Measurements from ENCODE around the gene CST2.

Gene CST2, protein sequence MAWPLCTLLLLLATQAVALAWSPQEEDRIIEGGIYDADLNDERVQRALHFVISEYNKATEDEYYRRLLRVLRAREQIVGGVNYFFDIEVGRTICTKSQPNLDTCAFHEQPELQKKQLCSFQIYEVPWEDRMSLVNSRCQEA

DNA sequence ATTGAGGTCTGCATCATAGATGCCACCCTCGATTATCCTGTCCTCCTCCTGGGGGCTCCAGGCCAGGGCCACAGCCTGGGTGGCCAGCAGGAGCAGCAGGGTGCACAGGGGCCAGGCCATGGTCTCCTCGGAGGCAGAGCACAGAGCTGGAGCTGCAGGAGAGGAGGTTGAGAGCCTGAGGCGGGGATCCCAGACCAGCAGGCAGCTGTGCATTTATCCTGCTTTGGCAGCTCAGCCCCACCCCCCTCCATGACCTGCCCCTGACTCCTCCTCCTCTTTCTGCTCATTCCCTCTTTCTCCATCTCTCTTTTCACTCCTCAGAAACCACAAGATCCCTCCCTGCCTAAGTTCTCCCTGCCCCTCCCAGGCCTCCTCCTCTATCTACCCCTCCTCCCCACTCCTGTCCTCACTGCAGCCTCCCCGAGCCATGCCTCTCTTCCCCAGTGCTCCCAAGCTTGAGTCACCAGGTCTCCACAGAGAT is at the start of gene CST2:
CST2 (minus strand) TSS at position 189 of the 481 bp plus-strand sequence; CDS start at position 120, 69 bp downstream.
- no peak within 1 kb of the TSS for H3K27ac ChIP-seq
- no peak for TF ChIP-seq ZFX (IDR thresholded peaks at IDR 0.05)
- TF ChIP-seq, protein P1, sequence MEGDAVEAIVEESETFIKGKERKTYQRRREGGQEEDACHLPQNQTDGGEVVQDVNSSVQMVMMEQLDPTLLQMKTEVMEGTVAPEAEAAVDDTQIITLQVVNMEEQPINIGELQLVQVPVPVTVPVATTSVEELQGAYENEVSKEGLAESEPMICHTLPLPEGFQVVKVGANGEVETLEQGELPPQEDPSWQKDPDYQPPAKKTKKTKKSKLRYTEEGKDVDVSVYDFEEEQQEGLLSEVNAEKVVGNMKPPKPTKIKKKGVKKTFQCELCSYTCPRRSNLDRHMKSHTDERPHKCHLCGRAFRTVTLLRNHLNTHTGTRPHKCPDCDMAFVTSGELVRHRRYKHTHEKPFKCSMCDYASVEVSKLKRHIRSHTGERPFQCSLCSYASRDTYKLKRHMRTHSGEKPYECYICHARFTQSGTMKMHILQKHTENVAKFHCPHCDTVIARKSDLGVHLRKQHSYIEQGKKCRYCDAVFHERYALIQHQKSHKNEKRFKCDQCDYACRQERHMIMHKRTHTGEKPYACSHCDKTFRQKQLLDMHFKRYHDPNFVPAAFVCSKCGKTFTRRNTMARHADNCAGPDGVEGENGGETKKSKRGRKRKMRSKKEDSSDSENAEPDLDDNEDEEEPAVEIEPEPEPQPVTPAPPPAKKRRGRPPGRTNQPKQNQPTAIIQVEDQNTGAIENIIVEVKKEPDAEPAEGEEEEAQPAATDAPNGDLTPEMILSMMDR (conservative IDR thresholded peaks at IDR 0.05) = no peak

DNA sequence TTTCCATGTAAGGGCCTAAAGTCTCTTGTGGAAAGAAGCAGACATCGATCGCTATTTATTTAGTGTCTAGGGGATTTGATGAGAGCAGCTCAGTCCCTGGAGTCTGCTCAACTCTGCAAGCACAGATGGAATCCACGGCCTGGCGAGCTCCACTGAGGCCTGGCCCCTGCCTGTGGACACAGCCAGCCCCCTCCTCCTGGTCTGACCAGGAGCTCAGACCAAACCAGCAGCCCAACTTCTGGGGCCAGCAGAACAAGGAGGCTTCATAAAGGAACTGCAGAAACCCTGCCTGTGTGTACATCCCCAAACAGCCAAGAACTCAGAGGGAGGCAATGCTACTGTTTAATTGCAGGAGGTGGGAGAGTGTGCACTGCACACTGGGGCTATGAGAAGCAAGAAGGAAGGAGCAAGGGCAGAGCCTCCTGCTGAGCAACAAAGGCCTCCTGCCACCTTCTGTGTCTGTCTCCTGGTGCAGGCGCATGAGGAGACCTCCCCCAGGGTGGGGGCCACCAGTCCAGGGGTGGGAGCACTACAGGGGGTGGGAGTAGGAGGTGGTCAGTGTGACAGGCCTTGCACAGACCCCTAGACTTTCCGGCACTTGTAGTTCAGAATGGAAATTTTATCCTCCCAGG is 49.2 kb upstream of the CST2 start:
- TF ChIP-seq ZFX (IDR thresholded peaks at IDR 0.05) = no peak
- TF ChIP-seq, protein P1 (conservative IDR thresholded peaks at IDR 0.05) = no peak
- no peak overlapping the region for H3K27ac ChIP-seq

DNA sequence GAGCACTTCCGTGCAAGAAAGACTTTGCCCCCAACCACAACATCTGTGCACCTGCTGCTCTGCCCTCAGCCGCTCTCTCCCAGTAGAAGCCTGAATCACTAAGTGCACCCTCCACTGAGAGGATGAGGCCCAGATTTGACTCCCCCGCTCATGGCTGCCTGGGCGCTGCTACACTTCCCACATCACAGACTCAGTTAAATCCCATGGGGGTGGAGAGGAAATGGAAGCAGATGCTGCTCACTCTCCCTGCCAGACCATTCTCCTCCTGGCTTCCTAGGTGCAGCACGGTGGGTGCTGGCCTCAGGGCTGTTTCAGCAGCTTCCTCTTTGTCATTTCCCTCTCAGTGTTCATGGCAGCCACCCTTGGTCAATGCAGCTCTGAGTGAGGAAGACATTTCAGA is 48.2 kb upstream of the CST2 start:
- no peak overlapping the region for H3K27ac ChIP-seq
- TF ChIP-seq ZFX (IDR thresholded peaks at IDR 0.05) = no peak
- TF ChIP-seq, protein P1 (conservative IDR thresholded peaks at IDR 0.05) = no peak

DNA sequence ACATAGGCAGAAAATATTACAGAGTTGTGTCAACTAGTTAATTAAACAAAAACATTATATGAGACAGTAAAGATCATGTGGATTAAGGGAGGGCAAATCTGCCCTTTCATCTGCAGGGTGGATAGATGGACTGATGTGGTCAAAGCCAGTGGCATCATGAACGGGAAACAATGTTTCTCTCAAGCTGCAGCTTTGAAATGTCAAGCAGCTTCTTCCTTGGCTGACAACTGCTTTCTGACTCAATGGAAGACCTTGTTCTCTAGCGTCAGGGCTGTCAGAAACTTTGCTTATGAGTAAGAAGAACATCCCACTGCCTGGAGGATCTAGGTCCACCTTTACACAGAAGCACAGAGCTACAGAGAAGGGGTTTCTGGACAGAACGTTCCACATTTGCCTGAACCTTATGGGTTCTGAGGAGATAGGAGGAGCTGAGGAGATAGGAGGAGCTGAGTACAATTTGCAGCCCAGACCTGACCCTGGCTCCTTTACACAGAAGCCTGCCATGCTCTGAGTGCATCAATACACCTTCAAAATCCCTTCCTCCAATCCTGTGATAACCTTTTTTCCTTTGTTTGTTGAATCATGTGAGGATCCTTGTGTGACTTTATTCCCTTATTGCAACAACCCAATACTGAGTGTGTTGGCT is 47.0 kb upstream of the CST2 start:
- TF ChIP-seq, protein P1 (conservative IDR thresholded peaks at IDR 0.05) = no peak
- no peak for TF ChIP-seq ZFX (IDR thresholded peaks at IDR 0.05)
- no peak overlapping the region for H3K27ac ChIP-seq

DNA sequence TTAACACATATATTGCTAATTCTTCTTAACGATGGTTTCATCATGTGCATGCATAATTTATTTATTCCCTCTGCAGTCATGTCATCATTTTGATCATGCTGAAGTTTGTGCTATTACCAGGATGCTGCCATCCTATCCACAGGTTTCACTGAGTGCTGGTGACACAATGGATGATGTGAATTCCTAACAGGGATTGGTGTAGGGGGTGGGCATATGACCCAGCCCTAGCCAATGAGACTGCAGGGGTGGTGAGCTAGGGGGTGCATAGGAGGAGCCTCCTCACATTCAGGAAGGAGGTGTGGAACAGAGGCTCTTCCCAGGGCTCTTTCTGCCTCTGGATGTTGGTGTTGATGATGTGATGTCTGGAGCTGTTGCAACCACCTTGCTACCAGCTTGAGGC is 45.5 kb upstream of the CST2 start:
- TF ChIP-seq ZFX (IDR thresholded peaks at IDR 0.05) = no peak
- TF ChIP-seq, protein P1 (conservative IDR thresholded peaks at IDR 0.05) = no peak
- H3K27ac ChIP-seq = no peak overlapping the region

DNA sequence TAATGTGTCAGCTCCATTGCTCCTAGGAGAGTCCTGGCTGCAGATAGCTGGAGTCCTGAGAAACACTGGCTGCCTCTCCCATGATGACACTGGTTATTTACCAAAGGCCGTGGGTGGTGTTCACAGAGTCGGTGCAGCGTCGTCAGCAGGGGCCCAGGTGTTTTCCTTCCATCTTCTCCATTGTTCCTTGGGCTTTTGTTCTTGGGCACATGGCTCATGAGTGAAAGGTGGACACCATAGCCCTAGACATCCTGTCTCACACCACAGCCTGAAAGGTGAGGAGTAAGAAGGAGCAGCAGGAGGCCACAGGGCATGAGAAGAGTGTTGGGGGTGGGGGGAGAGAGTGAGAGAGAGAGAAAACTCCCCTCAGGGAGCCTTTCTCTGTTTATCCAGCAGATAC is 43.9 kb upstream of the CST2 start:
- TF ChIP-seq, protein P1 (conservative IDR thresholded peaks at IDR 0.05) = no peak
- no peak for TF ChIP-seq ZFX (IDR thresholded peaks at IDR 0.05)
- no peak overlapping the region for H3K27ac ChIP-seq

DNA sequence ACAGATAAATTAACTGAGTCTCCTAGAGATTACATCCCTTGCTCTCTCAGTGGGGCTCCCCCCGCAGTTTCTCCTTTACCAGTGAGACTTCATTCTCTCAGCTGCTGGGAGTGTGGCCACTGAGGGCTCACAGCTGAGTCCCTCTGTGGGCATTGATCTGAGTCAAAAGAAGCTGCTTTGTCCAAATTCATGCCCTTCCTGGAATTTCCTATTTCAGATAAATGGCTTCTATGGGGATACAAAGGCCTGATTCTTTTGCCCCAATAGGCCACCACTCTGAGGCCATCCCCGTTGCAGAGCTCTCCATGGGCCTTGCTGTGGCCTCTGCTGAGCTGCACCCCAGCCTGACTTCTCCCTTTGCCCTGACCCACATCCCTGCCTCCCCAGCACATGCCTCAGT is 43.0 kb upstream of the CST2 start:
- H3K27ac ChIP-seq = no peak overlapping the region
- TF ChIP-seq, protein P1 (conservative IDR thresholded peaks at IDR 0.05) = no peak
- TF ChIP-seq ZFX (IDR thresholded peaks at IDR 0.05) = no peak

Data from C4-2B (cell line).